Gastroesophageal sphincter (tissue), 3 donors: ENCODE measurements around the gene MYOG.

Experiments used
- POLR2A ChIP-seq, 2 donors: fragments of 450-650 bp; IDR thresholded peaks; one replicate each; pipeline ENCODE4 v1.6.1; 2017; ENCODE audit warnings: antibody characterized with exemption in 2 of 2, mild to moderate bottlenecking in 2 of 2, moderate library complexity in 1 of 2
- POLR2AphosphoS5 ChIP-seq: sonication (generic); formaldehyde crosslinking; IDR thresholded peaks from one replicate; pipeline ENCODE4 v1.6.1; 2017; ENCODE audit warnings: antibody characterized with exemption
- TF ChIP-seq, protein P1 (sequence below), 4 experiments: fragments of 200-600 bp in 2 of 4; fragments of 450-650 bp in 2 of 4; sonication (generic) in 1 of 4; IDR thresholded peaks; one replicate each; pipeline ENCODE4 v1.5.1; 2017 to 2019; ENCODE audit warnings: antibody characterized with exemption in 4 of 4, mild to moderate bottlenecking in 2 of 4, moderate library complexity in 2 of 4

DNA sequence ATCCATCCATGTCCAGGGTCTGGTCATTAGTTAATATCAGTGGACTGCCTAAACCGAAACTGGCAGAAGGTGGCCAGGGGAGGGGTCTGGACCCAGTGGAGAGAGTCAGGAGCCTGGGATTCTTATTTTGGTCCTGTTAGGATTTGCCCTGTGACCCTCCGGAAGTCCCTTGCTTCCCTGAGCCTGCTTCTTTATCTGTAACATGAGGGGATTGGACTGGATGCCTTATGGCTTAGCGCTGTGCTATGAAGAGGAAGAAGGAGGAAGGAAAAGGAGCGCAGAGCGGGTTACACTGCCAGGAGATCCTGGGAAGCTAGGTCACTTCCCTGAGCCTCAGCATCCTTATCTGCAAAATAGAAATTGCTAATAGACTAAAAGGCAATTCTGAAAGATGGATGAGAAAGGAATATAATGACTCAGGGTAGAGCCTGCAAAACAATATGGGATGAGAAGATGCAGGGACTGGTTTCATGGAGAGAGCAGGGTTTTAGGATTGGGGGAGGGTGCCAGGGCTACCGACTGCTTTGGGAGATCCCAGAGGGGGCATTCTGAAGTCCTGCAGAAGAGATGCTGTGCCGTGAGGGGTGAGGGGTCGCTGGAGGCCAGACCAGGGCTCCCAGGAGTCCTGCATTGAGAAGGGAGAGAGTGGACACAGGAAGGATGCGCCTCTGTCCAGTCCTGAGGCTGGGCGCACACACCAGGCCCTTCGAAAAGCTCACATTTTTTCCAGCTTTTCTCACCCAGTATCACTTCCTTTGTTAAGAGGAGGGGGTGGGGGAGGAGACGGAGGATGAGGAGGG is 41.3 kb upstream of the MYOG start:
- TF ChIP-seq, protein P1, sequence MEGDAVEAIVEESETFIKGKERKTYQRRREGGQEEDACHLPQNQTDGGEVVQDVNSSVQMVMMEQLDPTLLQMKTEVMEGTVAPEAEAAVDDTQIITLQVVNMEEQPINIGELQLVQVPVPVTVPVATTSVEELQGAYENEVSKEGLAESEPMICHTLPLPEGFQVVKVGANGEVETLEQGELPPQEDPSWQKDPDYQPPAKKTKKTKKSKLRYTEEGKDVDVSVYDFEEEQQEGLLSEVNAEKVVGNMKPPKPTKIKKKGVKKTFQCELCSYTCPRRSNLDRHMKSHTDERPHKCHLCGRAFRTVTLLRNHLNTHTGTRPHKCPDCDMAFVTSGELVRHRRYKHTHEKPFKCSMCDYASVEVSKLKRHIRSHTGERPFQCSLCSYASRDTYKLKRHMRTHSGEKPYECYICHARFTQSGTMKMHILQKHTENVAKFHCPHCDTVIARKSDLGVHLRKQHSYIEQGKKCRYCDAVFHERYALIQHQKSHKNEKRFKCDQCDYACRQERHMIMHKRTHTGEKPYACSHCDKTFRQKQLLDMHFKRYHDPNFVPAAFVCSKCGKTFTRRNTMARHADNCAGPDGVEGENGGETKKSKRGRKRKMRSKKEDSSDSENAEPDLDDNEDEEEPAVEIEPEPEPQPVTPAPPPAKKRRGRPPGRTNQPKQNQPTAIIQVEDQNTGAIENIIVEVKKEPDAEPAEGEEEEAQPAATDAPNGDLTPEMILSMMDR (IDR thresholded peaks at IDR 0.05), result no peak
- TF ChIP-seq POLR2AphosphoS5, result no peak
- no peak for TF ChIP-seq POLR2A (IDR thresholded peaks at IDR 0.05)
